ENCODE measurements around the gene VPS33A.

VPS33A gene

DNA sequence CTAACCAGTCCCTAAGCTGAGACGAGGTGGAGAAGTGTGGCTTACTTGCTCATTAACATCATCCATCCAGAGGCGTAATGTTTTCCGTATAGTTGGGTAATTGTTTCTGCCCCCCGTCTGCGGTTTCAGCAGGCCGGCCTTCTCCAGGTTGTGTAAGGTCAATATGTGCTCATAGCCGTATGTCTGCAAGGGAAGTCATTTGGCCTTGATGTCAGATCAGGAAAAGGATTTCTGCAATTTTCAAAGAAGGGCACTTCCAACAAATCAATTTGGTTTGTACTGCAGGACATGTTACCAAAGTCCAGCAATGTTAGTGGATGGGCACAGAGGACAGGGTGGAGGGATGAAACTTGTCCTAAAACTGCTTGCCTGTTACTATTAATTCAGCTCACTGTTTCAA lies 30.6 kb downstream of the VPS33A start:
- Histone ChIP-seq H3K27ac (ENCODE audit: low read depth, low read length) (no peak overlapping the region), H3K4me1 (ENCODE audit: control insufficient read depth, low read depth, low read length) (no peaks in the 10 kb centered on the region), H3K27me3 (ENCODE audit: insufficient read depth, low read length, poor library complexity) (no peaks in the 10 kb centered on the region), H3K79me1 (ENCODE audit: low read length) (no peaks in the 10 kb centered on the region), H4K8ac (ENCODE audit: low read depth, low read length) (no peak overlapping the region), H3K4me2 (ENCODE audit: low read length) (no peak overlapping the region), H2BK15ac (replicated peaks; ENCODE audit: low read depth) (no peak overlapping the region), H3K36me3 (ENCODE audit: control insufficient read depth, insufficient read depth, low read length) (peaks cover 3% of the 10 kb centered on the region), H4K5ac (ENCODE audit: low read length) (no peak overlapping the region), H3K23ac (ENCODE audit: low read length) (no peak overlapping the region), H3K4me3 (ENCODE audit: low read length) (no peak overlapping the region), H2BK5ac (ENCODE audit: low read length) (no peak overlapping the region), H3K9ac (ENCODE audit: low read length) (no peak overlapping the region), H2BK120ac (ENCODE audit: low read depth, low read length) (no peak overlapping the region), H3K79me2 (ENCODE audit: control insufficient read depth, insufficient read depth, low read length) (no peaks in the 10 kb centered on the region), H3K56ac (ENCODE audit: low read length) (no peak overlapping the region), H3K4ac (ENCODE audit: low read depth, low read length) (no peak overlapping the region), H3K18ac (ENCODE audit: low read length) (no peak overlapping the region), H2AK5ac (ENCODE audit: low read length) (no peak overlapping the region)
- no CpG with 5 or more reads among the region's 7 CpGs for WGBS (ENCODE audit: extremely low coverage, insufficient coverage, low lambda C conversion rate)
- DNase-seq, result no peak

DNA sequence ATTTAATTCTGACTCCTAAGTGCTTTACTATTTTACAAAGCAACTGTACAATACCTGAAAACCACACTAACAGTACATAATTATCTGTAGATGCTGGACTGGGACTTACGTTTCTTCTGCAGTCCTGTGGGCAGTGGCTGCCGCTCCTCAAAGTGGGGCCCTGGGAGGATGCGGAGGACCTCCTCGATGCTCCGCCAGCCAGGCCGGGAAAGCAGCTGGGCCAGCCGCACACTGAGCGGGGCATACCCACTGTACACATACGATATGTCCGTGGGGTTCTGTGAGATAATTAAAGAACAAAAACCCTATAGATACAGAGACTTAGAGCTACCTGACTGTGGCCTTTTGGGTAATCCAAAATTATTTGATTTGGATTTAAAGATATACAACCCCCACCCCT lies 33.6 kb downstream of the VPS33A start:
- Histone ChIP-seq H4K8ac (ENCODE audit: low read depth, low read length) (no peak overlapping the region), H3K9ac (ENCODE audit: low read length) (no peak overlapping the region), H3K56ac (ENCODE audit: low read length) (no peak overlapping the region), H2BK120ac (ENCODE audit: low read depth, low read length) (no peak overlapping the region), H3K27ac (ENCODE audit: low read depth, low read length) (no peak overlapping the region), H3K36me3 (ENCODE audit: control insufficient read depth, insufficient read depth, low read length) (peaks cover 3% of the 10 kb centered on the region), H2BK15ac (replicated peaks; ENCODE audit: low read depth) (no peak overlapping the region), H3K23ac (ENCODE audit: low read length) (no peak overlapping the region), H3K4me1 (ENCODE audit: control insufficient read depth, low read depth, low read length) (no peaks in the 10 kb centered on the region), H2BK5ac (ENCODE audit: low read length) (no peak overlapping the region), H2AK5ac (ENCODE audit: low read length) (no peak overlapping the region), H3K4me2 (ENCODE audit: low read length) (no peak overlapping the region), H3K4me3 (ENCODE audit: low read length) (no peak overlapping the region), H4K5ac (ENCODE audit: low read length) (no peak overlapping the region), H3K18ac (ENCODE audit: low read length) (no peak overlapping the region), H3K27me3 (ENCODE audit: insufficient read depth, low read length, poor library complexity) (no peaks in the 10 kb centered on the region), H3K79me1 (ENCODE audit: low read length) (no peaks in the 10 kb centered on the region), H3K4ac (ENCODE audit: low read depth, low read length) (no peak overlapping the region), H3K79me2 (ENCODE audit: control insufficient read depth, insufficient read depth, low read length) (no peaks in the 10 kb centered on the region)
- no peak for DNase-seq
- no CpG with 5 or more reads among the region's 10 CpGs for WGBS (ENCODE audit: extremely low coverage, insufficient coverage, low lambda C conversion rate)

DNA sequence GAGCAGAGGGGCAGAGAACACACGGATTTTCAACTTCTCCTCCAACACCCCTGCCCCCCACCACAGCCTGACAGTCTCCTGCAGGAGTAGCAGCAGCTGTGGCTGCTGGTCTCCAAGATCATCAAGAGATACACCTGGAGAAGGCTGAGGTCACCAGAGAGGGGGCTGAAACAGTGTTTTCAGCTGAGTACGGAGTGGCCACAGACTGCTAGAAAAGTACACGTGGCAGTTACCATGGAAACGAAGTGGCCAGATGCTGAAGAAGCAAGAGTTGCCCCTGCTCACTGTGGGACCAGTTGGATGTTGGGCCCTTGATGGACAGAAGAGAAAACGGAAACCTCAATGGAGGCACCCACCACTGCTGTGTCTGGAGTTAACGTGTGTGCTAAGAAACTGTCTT lies 35.5 kb downstream of the VPS33A start:
- Histone ChIP-seq H3K9ac (ENCODE audit: low read length) (no peak overlapping the region), H3K4me1 (ENCODE audit: control insufficient read depth, low read depth, low read length) (no peaks in the 10 kb centered on the region), H3K4ac (ENCODE audit: low read depth, low read length) (no peak overlapping the region), H2AK5ac (ENCODE audit: low read length) (no peak overlapping the region), H2BK5ac (ENCODE audit: low read length) (no peak overlapping the region), H2BK120ac (ENCODE audit: low read depth, low read length) (no peak overlapping the region), H3K4me2 (ENCODE audit: low read length) (no peak overlapping the region), H3K27ac (ENCODE audit: low read depth, low read length) (no peak overlapping the region), H3K27me3 (ENCODE audit: insufficient read depth, low read length, poor library complexity) (no peaks in the 10 kb centered on the region), H3K23ac (ENCODE audit: low read length) (no peak overlapping the region), H3K36me3 (ENCODE audit: control insufficient read depth, insufficient read depth, low read length) (peaks cover 3% of the 10 kb centered on the region), H3K56ac (ENCODE audit: low read length) (no peak overlapping the region), H3K79me1 (ENCODE audit: low read length) (no peaks in the 10 kb centered on the region), H2BK15ac (replicated peaks; ENCODE audit: low read depth) (no peak overlapping the region), H4K8ac (ENCODE audit: low read depth, low read length) (no peak overlapping the region), H3K18ac (ENCODE audit: low read length) (no peak overlapping the region), H3K79me2 (ENCODE audit: control insufficient read depth, insufficient read depth, low read length) (no peaks in the 10 kb centered on the region), H3K4me3 (ENCODE audit: low read length) (no peak overlapping the region), H4K5ac (ENCODE audit: low read length) (no peak overlapping the region)
- no CpG with 5 or more reads among the region's 6 CpGs for WGBS (ENCODE audit: extremely low coverage, insufficient coverage, low lambda C conversion rate)
- peak; percentile 31 for DNase-seq

DNA sequence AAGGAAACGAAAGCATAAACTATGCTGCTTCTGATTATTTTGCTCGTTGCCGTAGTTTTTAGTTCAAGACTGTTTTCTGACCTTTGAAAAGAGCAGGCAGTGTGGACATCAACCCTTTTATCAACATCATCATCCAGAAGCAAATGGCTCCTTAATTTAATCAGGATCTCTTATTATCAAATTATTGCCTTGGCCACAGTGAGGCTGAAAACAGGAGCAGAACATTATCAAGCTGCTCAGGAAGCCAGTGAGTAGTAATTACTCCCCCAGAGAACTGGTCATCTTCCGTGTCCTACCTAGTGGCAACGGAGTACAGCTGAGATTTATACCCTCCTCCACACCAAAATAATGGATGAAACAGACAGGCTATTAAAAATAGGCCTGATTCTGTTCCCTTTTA lies 38.2 kb downstream of the VPS33A start:
- Histone ChIP-seq H2BK5ac (ENCODE audit: low read length) (no peak overlapping the region), H4K5ac (ENCODE audit: low read length) (no peak overlapping the region), H4K8ac (ENCODE audit: low read depth, low read length) (no peak overlapping the region), H2BK120ac (ENCODE audit: low read depth, low read length) (no peak overlapping the region), H3K27me3 (ENCODE audit: insufficient read depth, low read length, poor library complexity) (no peaks in the 10 kb centered on the region), H3K27ac (ENCODE audit: low read depth, low read length) (no peak overlapping the region), H3K79me1 (ENCODE audit: low read length) (peaks cover 6% of the 10 kb centered on the region), H3K4me2 (ENCODE audit: low read length) (no peak overlapping the region), H3K79me2 (ENCODE audit: control insufficient read depth, insufficient read depth, low read length) (peaks cover 15% of the 10 kb centered on the region), H3K4me3 (ENCODE audit: low read length) (no peak overlapping the region), H3K9ac (ENCODE audit: low read length) (no peak overlapping the region), H3K56ac (ENCODE audit: low read length) (no peak overlapping the region), H2AK5ac (ENCODE audit: low read length) (no peak overlapping the region), H3K23ac (ENCODE audit: low read length) (no peak overlapping the region), H3K36me3 (ENCODE audit: control insufficient read depth, insufficient read depth, low read length) (no peaks in the 10 kb centered on the region), H2BK15ac (replicated peaks; ENCODE audit: low read depth) (no peak overlapping the region), H3K4ac (ENCODE audit: low read depth, low read length) (no peak overlapping the region), H3K18ac (ENCODE audit: low read length) (no peak overlapping the region), H3K4me1 (ENCODE audit: control insufficient read depth, low read depth, low read length) (peaks cover 6% of the 10 kb centered on the region)
- no CpG with 5 or more reads among the region's 5 CpGs for WGBS (ENCODE audit: extremely low coverage, insufficient coverage, low lambda C conversion rate)
- DNase-seq, result no peak

DNA sequence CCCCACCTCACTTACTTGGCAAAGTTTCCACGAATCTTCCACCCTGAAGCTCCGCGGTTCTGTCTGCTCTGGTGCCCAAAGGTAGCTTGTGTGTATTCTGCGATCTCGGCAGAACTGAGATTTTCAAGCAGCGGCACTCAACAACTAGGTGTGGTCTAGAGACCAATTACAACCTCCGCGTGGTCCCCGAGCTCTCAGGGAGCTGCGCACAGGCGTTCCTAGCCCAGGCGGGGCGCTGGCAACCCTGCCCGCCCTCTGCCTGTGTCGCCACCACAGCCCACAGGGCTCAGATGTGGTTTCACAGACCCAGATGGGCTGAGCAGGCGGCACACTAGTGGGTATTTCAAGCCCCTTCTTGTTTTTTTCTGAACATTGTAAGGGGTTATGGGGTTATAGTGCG lies 39.0 kb downstream of the VPS33A start:
- H3K4ac ChIP-seq (ENCODE audit: low read depth, low read length), result no peak overlapping the region
- H3K4me3 ChIP-seq (ENCODE audit: low read length), result no peak overlapping the region
- H3K23ac ChIP-seq (ENCODE audit: low read length), result no peak overlapping the region
- H2BK5ac ChIP-seq (ENCODE audit: low read length), result no peak overlapping the region
- no peak overlapping the region for H3K18ac ChIP-seq (ENCODE audit: low read length)
- H3K4me1 ChIP-seq (ENCODE audit: control insufficient read depth, low read depth, low read length), result peaks cover 6% of the 10 kb centered on the region
- no peak overlapping the region for H3K56ac ChIP-seq (ENCODE audit: low read length)
- no peak overlapping the region for H3K4me2 ChIP-seq (ENCODE audit: low read length)
- no peak overlapping the region for H4K5ac ChIP-seq (ENCODE audit: low read length)
- no peak overlapping the region for H4K8ac ChIP-seq (ENCODE audit: low read depth, low read length)
- no CpG with 5 or more reads among the region's 17 CpGs for WGBS (ENCODE audit: extremely low coverage, insufficient coverage, low lambda C conversion rate)
- H3K9ac ChIP-seq (ENCODE audit: low read length), result no peak overlapping the region
- no peak overlapping the region for H2BK120ac ChIP-seq (ENCODE audit: low read depth, low read length)
- no peak overlapping the region for H2BK15ac ChIP-seq (replicated peaks; ENCODE audit: low read depth)
- peaks cover 20% of the 10 kb centered on the region for H3K79me2 ChIP-seq (ENCODE audit: control insufficient read depth, insufficient read depth, low read length)
- H3K36me3 ChIP-seq (ENCODE audit: control insufficient read depth, insufficient read depth, low read length), result no peaks in the 10 kb centered on the region
- H3K79me1 ChIP-seq (ENCODE audit: low read length), result peaks cover 10% of the 10 kb centered on the region
- H3K27ac ChIP-seq (ENCODE audit: low read depth, low read length), result no peak overlapping the region
- no peak for DNase-seq
- no peaks in the 10 kb centered on the region for H3K27me3 ChIP-seq (ENCODE audit: insufficient read depth, low read length, poor library complexity)
- H2AK5ac ChIP-seq (ENCODE audit: low read length), result no peak overlapping the region

DNA sequence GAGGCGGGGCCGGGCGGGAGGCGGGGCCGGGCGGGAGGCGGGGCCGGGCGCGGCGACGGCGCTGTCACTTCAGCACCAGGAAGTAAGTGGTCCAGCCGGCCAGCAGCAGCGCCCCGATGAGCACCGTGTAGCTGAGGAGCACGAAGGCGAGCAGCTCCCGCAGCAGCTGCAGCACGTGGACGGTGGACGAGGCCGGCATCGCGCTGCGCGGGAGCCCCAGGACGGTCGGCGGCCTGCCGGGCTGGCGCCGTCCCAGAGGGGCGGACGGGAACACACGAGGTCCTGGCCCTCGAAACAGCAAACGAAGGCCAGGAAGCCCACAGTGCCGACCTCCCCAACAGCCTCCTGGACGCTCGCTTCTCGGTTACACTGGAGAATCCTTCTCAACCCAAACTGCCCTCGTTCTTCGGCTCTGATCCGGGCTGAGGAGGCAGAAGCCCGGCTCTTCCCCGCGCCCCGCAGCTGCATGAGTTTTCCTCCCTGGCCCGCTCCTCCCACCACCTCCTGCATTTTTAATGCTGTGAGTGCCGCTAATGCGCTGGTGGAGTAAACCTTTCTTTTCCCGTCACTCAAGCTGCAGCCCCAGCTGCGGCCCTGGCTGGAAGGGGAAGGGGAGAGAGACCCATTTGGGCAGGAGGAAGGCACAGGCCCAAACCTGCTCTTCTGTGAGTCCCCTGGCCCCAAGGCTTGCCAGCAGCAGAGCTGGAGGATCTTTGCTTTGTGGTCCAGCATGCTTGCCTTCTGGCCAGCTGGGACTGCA lies 39.7 kb downstream of the VPS33A start:
- Histone ChIP-seq H3K27me3 (ENCODE audit: insufficient read depth, low read length, poor library complexity) (no peaks in the 10 kb centered on the region), H3K4me3 (ENCODE audit: low read length) (no peak overlapping the region), H3K4me2 (ENCODE audit: low read length) (peak overlapping the region; percentile 85), H2AK5ac (ENCODE audit: low read length) (no peak overlapping the region), H3K27ac (ENCODE audit: low read depth, low read length) (no peak overlapping the region), H2BK5ac (ENCODE audit: low read length) (no peak overlapping the region), H3K56ac (ENCODE audit: low read length) (no peak overlapping the region), H3K23ac (ENCODE audit: low read length) (peak overlapping the region; percentile 29), H2BK120ac (ENCODE audit: low read depth, low read length) (no peak overlapping the region), H3K36me3 (ENCODE audit: control insufficient read depth, insufficient read depth, low read length) (peaks cover 2% of the 10 kb centered on the region), H4K8ac (ENCODE audit: low read depth, low read length) (no peak overlapping the region), H3K4me1 (ENCODE audit: control insufficient read depth, low read depth, low read length) (peaks cover 6% of the 10 kb centered on the region), H2BK15ac (replicated peaks; ENCODE audit: low read depth) (no peak overlapping the region), H3K9ac (ENCODE audit: low read length) (peak overlapping the region; percentile 30), H3K4ac (ENCODE audit: low read depth, low read length) (no peak overlapping the region), H3K79me1 (ENCODE audit: low read length) (peaks cover 12% of the 10 kb centered on the region), H3K79me2 (ENCODE audit: control insufficient read depth, insufficient read depth, low read length) (peaks cover 23% of the 10 kb centered on the region), H3K18ac (ENCODE audit: low read length) (no peak overlapping the region), H4K5ac (ENCODE audit: low read length) (no peak overlapping the region)
- DNase-seq, result peak; percentile 2
- WGBS (ENCODE audit: extremely low coverage, insufficient coverage, low lambda C conversion rate), result no CpG with 5 or more reads among the region's 55 CpGs

All from mesendoderm (in vitro differentiated cells).